ENCODE results near the gene VPS18. TPM values are rescaled to one million over a fixed set of nuclear protein-coding genes. Genes with fewer than 3 reads are reported as not detected.

VPS18 gene
- total RNA-seq, 1 donor from 2014 or later, result 27.2 TPM

- no peak for DNase-seq (ENCODE audit: low read depth)
- peak; percentile 4 for TF ChIP-seq CTCF (conservative IDR thresholded peaks at IDR 0.05; ENCODE audit: low read depth, low read length)
- peak overlapping the region; percentile 84 for H3K4me3 ChIP-seq (ENCODE audit: low read depth, low read length)
These were observed 46.9 kb upstream of the VPS18 start for GRCh38 chr15:40847223-40847961.

- TF ChIP-seq CTCF (conservative IDR thresholded peaks at IDR 0.05; ENCODE audit: low read depth, low read length), result no peak
- no peak for DNase-seq (ENCODE audit: low read depth)
- no peak overlapping the region for H3K4me3 ChIP-seq (ENCODE audit: low read depth, low read length)
These were observed 43.6 kb upstream of the VPS18 start for GRCh38 chr15:40850576-40851112.

GRCh38 chr15:40852529-40852928 lies 41.7 kb upstream of the VPS18 start:
- TF ChIP-seq CTCF (conservative IDR thresholded peaks at IDR 0.05; ENCODE audit: low read depth, low read length), result no peak
- H3K4me3 ChIP-seq (ENCODE audit: low read depth, low read length), result no peak overlapping the region
- no peak for DNase-seq (ENCODE audit: low read depth)

- TF ChIP-seq CTCF (conservative IDR thresholded peaks at IDR 0.05; ENCODE audit: low read depth, low read length), result no peak
- no peak for DNase-seq (ENCODE audit: low read depth)
- no peak overlapping the region for H3K4me3 ChIP-seq (ENCODE audit: low read depth, low read length)
These were observed 40.9 kb upstream of the VPS18 start for GRCh38 chr15:40853241-40853890.

- no peak for TF ChIP-seq CTCF (conservative IDR thresholded peaks at IDR 0.05; ENCODE audit: low read depth, low read length)
- no peak overlapping the region for H3K4me3 ChIP-seq (ENCODE audit: low read depth, low read length)
- DNase-seq (ENCODE audit: low read depth), result no peak
These were observed 40.1 kb upstream of the VPS18 start for GRCh38 chr15:40854161-40854560.

GRCh38 chr15:40855706-40856234 lies 38.5 kb upstream of the VPS18 start:
- no peak for TF ChIP-seq CTCF (conservative IDR thresholded peaks at IDR 0.05; ENCODE audit: low read depth, low read length)
- DNase-seq (ENCODE audit: low read depth), result no peak
- no peak overlapping the region for H3K4me3 ChIP-seq (ENCODE audit: low read depth, low read length)
